Measurements from ENCODE around the gene NSD2. TPM values are rescaled to one million over a fixed set of nuclear protein-coding genes. Genes with fewer than 3 reads are reported as not detected.
"Not testable (repeated sequence)": the region's sequence is repeated elsewhere in the genome, so short reads cannot be mapped to it uniquely, and the experiment has no call there.

Gene NSD2
- total and polyA plus RNA-seq, 7 donors = 7.2 to 57.9 (median 36.0) TPM

GRCh38 chr4:1994938-1995337 lies 123.7 kb downstream of the NSD2 start:
- DNase-seq = no peak
- intact Hi-C loops (cut with DNase I) = no loop called here
- Histone ChIP-seq H3K4me3 (no peak overlapping the region), H3K9me3 (peaks cover 0 to 3% (median 0%) of the 10 kb centered on the region in 4 donors), H3K4me1 (peaks cover 0 to 4% (median 0%) of the 10 kb centered on the region in 4 donors), H3K36me3 (peaks cover 0 to 17% (median 4%) of the 10 kb centered on the region in 4 donors), H3K27ac (no peak overlapping the region), H3K27me3 (no peaks in the 10 kb centered on the region)
- WGBS, 2 donors = 94 to 95% methylated on average over 1 of the region's 1 CpG
- no peak for TF ChIP-seq CTCF (IDR thresholded peaks at IDR 0.05)
- TF ChIP-seq EP300 (IDR thresholded peaks at IDR 0.05) = no peak
- no peak for TF ChIP-seq POLR2A (IDR thresholded peaks at IDR 0.05)
- no peak for TF ChIP-seq POLR2AphosphoS5 (IDR thresholded peaks at IDR 0.05)

GRCh38 chr4:1996866-1997611 lies 125.8 kb downstream of the NSD2 start:
- intact Hi-C loops (cut with DNase I) = no loop called here
- Histone ChIP-seq H3K4me1 (peaks cover 0 to 4% (median 0%) of the 10 kb centered on the region in 4 donors), H3K27me3 (no peaks in the 10 kb centered on the region), H3K27ac (no peak overlapping the region), H3K4me3 (no peak overlapping the region), H3K36me3 (no peaks in the 10 kb centered on the region), H3K9me3 (peaks cover 0 to 3% (median 0%) of the 10 kb centered on the region in 4 donors)
- no peak for TF ChIP-seq EP300 (IDR thresholded peaks at IDR 0.05)
- TF ChIP-seq POLR2A (IDR thresholded peaks at IDR 0.05) = no peak
- TF ChIP-seq CTCF (IDR thresholded peaks at IDR 0.05) = no peak
- TF ChIP-seq POLR2AphosphoS5 (IDR thresholded peaks at IDR 0.05) = no peak
- DNase-seq = no peak
- WGBS, 2 donors = 80 to 98% methylated on average over 3 of the region's 3 CpGs

GRCh38 chr4:1997712-1998111 lies 126.5 kb downstream of the NSD2 start:
- intact Hi-C loops (cut with DNase I) = no loop called here
- 91 to 95% methylated on average over 4 of the region's 4 CpGs for WGBS, 2 donors
- no peaks in the 10 kb centered on the region for H3K4me1 ChIP-seq
- H3K9me3 ChIP-seq = peaks cover 0 to 3% (median 0%) of the 10 kb centered on the region in 4 donors
- no peaks in the 10 kb centered on the region for H3K27me3 ChIP-seq
- no peak overlapping the region for H3K27ac ChIP-seq
- no peak for TF ChIP-seq POLR2AphosphoS5 (IDR thresholded peaks at IDR 0.05)
- TF ChIP-seq EP300 (IDR thresholded peaks at IDR 0.05) = no peak
- TF ChIP-seq POLR2A (IDR thresholded peaks at IDR 0.05) = no peak
- TF ChIP-seq CTCF (IDR thresholded peaks at IDR 0.05) = no peak
- no peaks in the 10 kb centered on the region for H3K36me3 ChIP-seq
- no peak overlapping the region for H3K4me3 ChIP-seq
- DNase-seq = no peak

GRCh38 chr4:1998296-1998695 lies 127.1 kb downstream of the NSD2 start:
- no peak overlapping the region for H3K4me3 ChIP-seq
- H3K27me3 ChIP-seq = no peaks in the 10 kb centered on the region
- H3K36me3 ChIP-seq = peaks cover 0 to 2% (median 0%) of the 10 kb centered on the region in 4 donors
- TF ChIP-seq POLR2AphosphoS5 (IDR thresholded peaks at IDR 0.05) (no peak), POLR2A (IDR thresholded peaks at IDR 0.05) (no peak), EP300 (IDR thresholded peaks at IDR 0.05) (no peak), CTCF (IDR thresholded peaks at IDR 0.05) (no peak)
- intact Hi-C loops (cut with DNase I) = no loop called here
- 38 to 81% methylated on average over 7 of the region's 7 CpGs for WGBS, 2 donors
- no peak overlapping the region for H3K27ac ChIP-seq
- DNase-seq = no peak
- H3K4me1 ChIP-seq = no peaks in the 10 kb centered on the region
- peaks cover 0 to 3% (median 0%) of the 10 kb centered on the region in 4 donors for H3K9me3 ChIP-seq

GRCh38 chr4:1999308-1999707 lies 128.1 kb downstream of the NSD2 start:
- WGBS, 2 donors = 93 to 98% methylated on average over 4 of the region's 4 CpGs
- intact Hi-C loops (cut with DNase I); H3K27me3 ChIP-seq; H3K4me1 ChIP-seq; H3K4me3 ChIP-seq; H3K9me3 ChIP-seq; H3K27ac ChIP-seq; DNase-seq: not testable (repeated sequence)
- peaks cover 0 to 12% (median 0%) of the 10 kb centered on the region in 4 donors for H3K36me3 ChIP-seq

GRCh38 chr4:2003361-2003760 lies 132.2 kb downstream of the NSD2 start:
- WGBS, 2 donors = 96 to 98% methylated on average over 2 of the region's 2 CpGs
- Histone ChIP-seq H3K4me1 (peaks cover 0 to 23% (median 15%) of the 10 kb centered on the region in 4 donors), H3K36me3 (peaks cover 0 to 14% (median 0%) of the 10 kb centered on the region in 4 donors)
- H3K4me3 ChIP-seq; H3K27ac ChIP-seq; DNase-seq; H3K27me3 ChIP-seq; H3K9me3 ChIP-seq; intact Hi-C loops (cut with DNase I): not testable (repeated sequence)

All from sigmoid colon (tissue), 7 donors.